ENCODE results near the gene ANO10.
"Not testable (repeated sequence)": the region's sequence is repeated elsewhere in the genome, so short reads cannot be mapped to it uniquely, and the experiment has no call there.

The ANO10 gene

GRCh38 chr3:43465109-43465508, 156.7 kb downstream of the ANO10 start:
- no peak for DNase-seq

- not testable (repeated sequence) for DNase-seq
These were observed 159.2 kb downstream of the ANO10 start for GRCh38 chr3:43462566-43462965.

DNA sequence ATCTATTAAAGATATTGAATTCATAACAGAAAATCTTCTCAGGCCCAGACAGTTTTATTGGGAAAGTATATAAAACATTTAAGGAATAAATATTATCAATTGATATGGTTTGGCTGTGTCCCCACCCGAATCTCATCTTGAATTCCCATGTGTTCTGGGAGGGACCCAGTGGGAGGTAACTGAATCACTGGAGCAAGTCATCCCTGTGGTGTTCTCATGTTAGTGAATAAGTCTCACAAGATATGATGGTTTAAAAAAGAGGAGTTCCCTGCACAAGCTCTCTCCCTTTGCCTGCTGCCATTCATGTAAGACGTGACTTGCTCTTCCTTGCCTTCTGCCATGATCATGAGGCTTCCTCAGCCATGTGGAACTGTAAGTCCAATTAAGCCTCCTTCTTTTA, 160.5 kb downstream of the ANO10 start:
- no peak for DNase-seq

- not testable (repeated sequence) for DNase-seq
These were observed 164.8 kb downstream of the ANO10 start for GRCh38 chr3:43457038-43457437.

GRCh38 chr3:43455233-43455632, 166.6 kb downstream of the ANO10 start:
- no peak for DNase-seq

GRCh38 chr3:43453981-43454380, 167.8 kb downstream of the ANO10 start:
- no peak for DNase-seq

- no peak for DNase-seq
These were observed 170.0 kb downstream of the ANO10 start for GRCh38 chr3:43451670-43452254.

GRCh38 chr3:43448098-43448497, 173.7 kb downstream of the ANO10 start:
- no peak for DNase-seq

GRCh38 chr3:43445820-43446219, 176.0 kb downstream of the ANO10 start:
- DNase-seq: no peak

- DNase-seq: no peak
These were observed 178.9 kb downstream of the ANO10 start for GRCh38 chr3:43442872-43443395.

- no peak for DNase-seq
These were observed 185.2 kb downstream of the ANO10 start for GRCh38 chr3:43436507-43437140.

DNA sequence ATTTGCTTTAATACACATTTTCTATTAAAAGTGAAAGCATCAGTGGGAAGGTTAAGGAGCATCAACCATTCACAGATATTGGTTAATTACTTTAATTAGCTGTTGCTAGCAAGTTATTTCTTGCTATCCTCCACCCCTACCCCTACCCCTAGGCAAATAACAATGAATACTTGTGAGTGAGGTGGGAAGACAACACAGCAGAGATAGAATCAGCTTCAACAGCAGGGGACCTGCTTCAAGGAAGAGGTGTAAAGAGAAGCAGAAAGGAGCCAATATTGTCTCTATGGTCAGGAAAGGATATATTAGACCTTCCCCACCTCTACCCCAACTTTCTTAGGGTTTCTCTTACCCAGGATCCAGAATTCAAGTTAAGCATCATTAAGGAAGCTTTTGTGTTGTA, 186.1 kb downstream of the ANO10 start:
- DNase-seq: no peak

DNA sequence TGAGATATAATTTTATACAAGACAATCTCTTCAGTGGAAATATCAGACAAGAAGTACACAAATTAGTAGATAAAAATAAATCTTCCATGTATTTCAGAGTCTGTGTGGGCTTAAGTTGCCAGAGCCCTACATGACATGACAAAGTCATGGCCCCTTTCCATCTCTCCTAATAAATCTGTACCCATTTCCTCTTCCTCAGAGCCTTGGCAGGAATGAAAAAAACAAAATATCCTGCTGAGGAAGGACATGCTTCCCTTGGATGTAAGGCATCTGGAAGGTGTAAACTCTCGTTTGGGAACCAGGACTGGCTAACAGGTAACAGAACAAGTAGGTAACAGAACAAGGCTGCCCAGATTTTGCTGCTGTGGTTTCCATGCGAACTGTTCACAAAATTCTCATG, 187.4 kb downstream of the ANO10 start:
- DNase-seq: no peak

- no peak for DNase-seq
These were observed 189.3 kb downstream of the ANO10 start for GRCh38 chr3:43432462-43432861.

DNA sequence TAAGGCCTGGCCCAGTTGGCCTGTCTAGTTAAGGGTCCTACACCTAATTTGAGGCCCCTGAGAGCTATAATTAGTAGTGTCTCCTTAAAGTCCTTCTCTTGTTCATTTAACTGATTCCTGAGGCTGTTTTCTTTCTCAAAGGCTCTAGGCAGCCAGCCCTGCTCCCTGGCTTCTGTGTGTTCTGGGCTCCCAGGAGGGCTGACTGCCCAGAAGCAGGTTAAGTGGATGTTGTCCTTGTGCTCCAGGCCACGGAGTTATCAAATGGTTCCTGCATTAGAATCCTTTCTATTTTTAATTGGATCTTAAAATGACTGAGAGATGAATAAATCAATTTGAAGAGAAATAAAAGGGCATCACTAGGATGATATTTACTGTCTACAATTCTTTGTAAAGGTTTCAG, 195.4 kb downstream of the ANO10 start:
- no peak for DNase-seq

- no peak for DNase-seq
These were observed 196.0 kb downstream of the ANO10 start for GRCh38 chr3:43425829-43426228.

DNA sequence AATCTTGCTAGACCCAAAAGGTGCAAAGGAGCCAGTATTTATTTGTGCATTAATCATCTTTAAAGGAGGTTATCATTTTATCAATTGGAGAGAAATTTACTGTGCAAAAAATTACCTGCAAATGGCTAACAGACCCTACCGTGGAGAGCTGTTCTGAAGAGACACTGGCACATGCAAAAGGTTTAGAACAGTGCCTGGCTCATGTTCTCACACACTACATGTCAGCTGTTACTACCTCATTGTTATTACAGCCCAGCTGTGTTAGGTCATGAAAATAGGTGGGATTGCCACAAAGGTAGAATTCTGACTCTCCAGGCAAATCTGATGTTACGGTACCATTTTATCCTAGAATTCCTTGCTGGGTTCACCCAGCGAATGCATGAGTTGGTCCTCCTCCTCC, 198.2 kb downstream of the ANO10 start:
- DNase-seq: no peak

DNA sequence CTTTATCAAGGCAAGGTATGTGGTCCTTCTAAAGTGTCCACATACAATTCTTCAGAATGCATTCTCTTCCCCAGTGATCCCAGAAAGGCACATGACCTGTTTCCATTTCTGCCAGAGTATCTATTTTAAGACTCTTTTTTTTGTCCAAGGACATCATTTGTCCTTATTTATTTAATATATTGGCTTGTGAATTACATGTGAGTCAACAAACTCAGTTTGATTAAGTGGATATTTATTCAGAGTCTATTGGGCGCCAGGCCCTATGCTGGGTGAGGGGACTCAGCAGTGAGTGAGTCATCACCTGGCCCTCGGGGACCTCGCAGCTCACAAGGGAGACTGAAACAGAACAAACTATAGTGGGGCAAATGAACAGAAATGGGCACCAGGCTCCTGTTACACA, 198.7 kb downstream of the ANO10 start:
- no peak for DNase-seq

GRCh38 chr3:43418601-43419272, 203.1 kb downstream of the ANO10 start:
- DNase-seq: no peak

GRCh38 chr3:43417133-43417532, 204.7 kb downstream of the ANO10 start:
- no peak for DNase-seq

GRCh38 chr3:43415088-43415487, 206.7 kb downstream of the ANO10 start:
- no peak for DNase-seq

DNA sequence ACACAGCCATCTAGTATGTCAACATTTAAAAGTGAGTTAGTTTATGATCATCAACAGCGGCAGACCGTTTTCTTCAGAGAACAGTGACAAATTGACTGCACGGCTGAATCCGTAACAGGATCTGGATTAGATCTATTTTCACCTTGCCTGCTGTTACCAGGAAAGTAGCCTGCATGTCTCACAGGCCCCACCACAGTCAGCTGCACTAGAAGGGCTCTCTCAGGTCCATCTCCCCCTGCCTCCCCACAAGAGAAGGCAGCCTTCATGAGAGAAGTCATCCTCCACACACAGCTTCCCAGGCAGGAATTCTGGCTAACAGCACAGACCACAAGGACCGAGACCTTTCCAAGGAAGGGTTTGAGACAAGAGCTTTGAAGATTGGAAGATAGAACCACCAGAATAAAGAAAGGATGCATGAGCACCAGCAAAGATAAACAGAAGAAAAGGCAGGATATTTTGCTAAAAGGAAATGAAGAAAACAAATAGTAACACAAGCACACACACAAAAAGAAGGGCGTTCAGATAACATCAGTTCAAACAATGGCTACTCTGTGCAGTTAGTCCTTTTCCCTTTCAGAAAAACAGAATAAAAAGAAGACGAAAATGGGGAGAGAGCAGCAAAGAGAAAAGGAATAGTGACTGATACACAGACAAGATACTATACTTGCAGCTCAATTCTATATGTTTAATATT, 208.0 kb downstream of the ANO10 start:
- DNase-seq: no peak

- DNase-seq: no peak
These were observed 210.4 kb downstream of the ANO10 start for GRCh38 chr3:43411429-43411828.

DNA sequence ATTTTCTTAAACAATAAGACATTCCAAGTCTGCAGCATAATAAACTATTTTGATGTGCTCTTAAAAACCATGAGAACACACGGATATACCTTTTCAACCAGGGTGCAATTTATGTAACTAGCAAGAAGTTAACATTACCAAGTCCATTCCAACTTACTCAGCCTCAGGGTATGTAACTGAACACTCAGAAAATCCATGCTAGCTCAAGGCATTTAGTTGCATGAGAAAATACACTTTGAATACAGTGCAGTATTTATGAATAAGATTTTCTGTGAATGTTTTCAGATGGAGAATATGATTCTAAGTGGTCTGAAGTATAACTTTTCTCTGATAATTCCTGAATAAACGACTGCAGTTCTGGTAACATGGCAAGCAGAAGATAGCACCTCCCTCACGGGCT, 211.2 kb downstream of the ANO10 start:
- no peak for DNase-seq

Measured in NCI-H1436 (cell line).